Activated CD4-positive, alpha-beta T cell treated with anti-CD3 and anti-CD28 coated beads, Interleukin-2, amount 10 ng/mL, durations not matched to agents 7 days and 5 days (primary cell): ENCODE data around the gene SH3RF1. TPM values are rescaled to one million over a fixed set of nuclear protein-coding genes. Genes with fewer than 3 reads are reported as not detected.

Experiments
- CTCF ChIA-PET: fragments of 350-600 bp; sonication (Branson Sonifier 250); formaldehyde crosslinking; loops from one replicate; lab custom pipeline; 2021; ENCODE audit warnings: antibody characterized with exemption; lab: Charles Lee
- POLR2A ChIA-PET: fragments of 350-600 bp; sonication (Branson Sonifier 250); formaldehyde crosslinking; loops from one replicate; lab custom pipeline; 2021; ENCODE audit warnings: antibody characterized with exemption; lab: Charles Lee
- DNase-seq: peaks from one replicate; pipeline ENCODE4 v3.0.0-alpha.2; 2020
- H3K27ac Mint-ChIP-seq: one replicate; pipeline ENCODE4 v1.8.0; 2021; ENCODE audit warnings: mild to moderate bottlenecking, moderate library complexity, mixed read lengths
- H3K27me3 Mint-ChIP-seq: one replicate; pipeline ENCODE4 v1.8.0; 2021; ENCODE audit warnings: mixed read lengths
- H3K36me3 Mint-ChIP-seq: one replicate; pipeline ENCODE4 v1.8.0; 2021; ENCODE audit warnings: low read depth, mixed read lengths
- H3K4me1 Mint-ChIP-seq: one replicate; pipeline ENCODE4 v1.8.0; 2021; ENCODE audit warnings: mixed read lengths
- H3K4me3 Mint-ChIP-seq: one replicate; pipeline ENCODE4 v1.8.0; 2021; ENCODE audit warnings: mild to moderate bottlenecking, moderate library complexity, mixed read lengths
- H3K9me3 Mint-ChIP-seq: one replicate; pipeline ENCODE4 v1.8.0; 2021; ENCODE audit warnings: mixed read lengths
- total RNA-seq, 2 experiments: library from RNA; stranded (reverse); gene quantifications; one replicate each; pipeline ENCODE4 v1.2.3, GENCODE V29; 2021

The SH3RF1 gene
- total RNA-seq, 2 experiments from 2014 or later = 0.17 TPM

GRCh38 chr4:169225812-169226211 lies 44.9 kb downstream of the SH3RF1 start:
- no peak for DNase-seq
- no peaks in the 10 kb centered on the region for H3K9me3 Mint-ChIP-seq
- H3K4me1 Mint-ChIP-seq = no peaks in the 10 kb centered on the region
- no peaks in the 10 kb centered on the region for H3K27me3 Mint-ChIP-seq
- POLR2A ChIA-PET = no interaction called here
- no peaks in the 10 kb centered on the region for H3K36me3 Mint-ChIP-seq
- CTCF ChIA-PET = no interaction called here
- H3K4me3 Mint-ChIP-seq = no peak overlapping the region
- H3K27ac Mint-ChIP-seq = no peak overlapping the region

- Mint-ChIP-seq H3K9me3 (no peaks in the 10 kb centered on the region), H3K27ac (no peak overlapping the region), H3K4me1 (no peaks in the 10 kb centered on the region), H3K27me3 (no peaks in the 10 kb centered on the region), H3K36me3 (no peaks in the 10 kb centered on the region), H3K4me3 (no peak overlapping the region)
- POLR2A ChIA-PET = no interaction called here
- CTCF ChIA-PET = no interaction called here
- no peak for DNase-seq
These were observed 45.6 kb downstream of the SH3RF1 start for GRCh38 chr4:169225058-169225751.

GRCh38 chr4:169222761-169223160 lies 48.0 kb downstream of the SH3RF1 start:
- H3K27me3 Mint-ChIP-seq = no peaks in the 10 kb centered on the region
- no peak for DNase-seq
- H3K4me3 Mint-ChIP-seq = no peak overlapping the region
- ChIA-PET POLR2A (no interaction called here), CTCF (no interaction called here)
- H3K9me3 Mint-ChIP-seq = no peaks in the 10 kb centered on the region
- no peaks in the 10 kb centered on the region for H3K4me1 Mint-ChIP-seq
- no peak overlapping the region for H3K27ac Mint-ChIP-seq
- H3K36me3 Mint-ChIP-seq = no peaks in the 10 kb centered on the region

GRCh38 chr4:169221662-169222061 lies 49.1 kb downstream of the SH3RF1 start:
- DNase-seq = no peak
- ChIA-PET POLR2A (no interaction called here), CTCF (no interaction called here)
- Mint-ChIP-seq H3K36me3 (no peaks in the 10 kb centered on the region), H3K27ac (no peak overlapping the region), H3K4me1 (no peaks in the 10 kb centered on the region), H3K9me3 (no peaks in the 10 kb centered on the region), H3K27me3 (no peaks in the 10 kb centered on the region), H3K4me3 (no peak overlapping the region)

- Mint-ChIP-seq H3K27me3 (no peaks in the 10 kb centered on the region), H3K9me3 (no peaks in the 10 kb centered on the region), H3K36me3 (no peaks in the 10 kb centered on the region), H3K27ac (no peak overlapping the region), H3K4me1 (no peaks in the 10 kb centered on the region), H3K4me3 (no peak overlapping the region)
- ChIA-PET POLR2A (no interaction called here), CTCF (no interaction called here)
- DNase-seq = no peak
These were observed 49.8 kb downstream of the SH3RF1 start for GRCh38 chr4:169220854-169221411.

GRCh38 chr4:169220447-169220846 lies 50.3 kb downstream of the SH3RF1 start:
- Mint-ChIP-seq H3K36me3 (no peaks in the 10 kb centered on the region), H3K9me3 (no peaks in the 10 kb centered on the region), H3K4me1 (no peaks in the 10 kb centered on the region), H3K27me3 (no peaks in the 10 kb centered on the region), H3K27ac (no peak overlapping the region), H3K4me3 (no peak overlapping the region)
- ChIA-PET CTCF (no interaction called here), POLR2A (no interaction called here)
- no peak for DNase-seq

GRCh38 chr4:169219440-169219839 lies 51.3 kb downstream of the SH3RF1 start:
- Mint-ChIP-seq H3K4me1 (no peaks in the 10 kb centered on the region), H3K4me3 (no peak overlapping the region), H3K36me3 (no peaks in the 10 kb centered on the region), H3K9me3 (no peaks in the 10 kb centered on the region), H3K27me3 (peaks cover under 1% of the 10 kb centered on the region), H3K27ac (no peak overlapping the region)
- POLR2A ChIA-PET = no interaction called here
- CTCF ChIA-PET = no interaction called here
- no peak for DNase-seq

- no peak for DNase-seq
- Mint-ChIP-seq H3K36me3 (no peaks in the 10 kb centered on the region), H3K9me3 (no peaks in the 10 kb centered on the region), H3K27ac (no peak overlapping the region), H3K27me3 (peaks cover 6% of the 10 kb centered on the region), H3K4me3 (no peak overlapping the region), H3K4me1 (no peaks in the 10 kb centered on the region)
- CTCF ChIA-PET = no interaction called here
- POLR2A ChIA-PET = no interaction called here
These were observed 55.1 kb downstream of the SH3RF1 start for GRCh38 chr4:169215656-169216055.

- ChIA-PET POLR2A (no interaction called here), CTCF (no interaction called here)
- Mint-ChIP-seq H3K36me3 (no peaks in the 10 kb centered on the region), H3K27ac (no peak overlapping the region), H3K27me3 (peaks cover 6% of the 10 kb centered on the region), H3K9me3 (no peaks in the 10 kb centered on the region), H3K4me3 (no peak overlapping the region), H3K4me1 (no peaks in the 10 kb centered on the region)
- no peak for DNase-seq
These were observed 57.8 kb downstream of the SH3RF1 start for GRCh38 chr4:169212981-169213380.

GRCh38 chr4:169210504-169211118 lies 60.1 kb downstream of the SH3RF1 start:
- Mint-ChIP-seq H3K9me3 (no peaks in the 10 kb centered on the region), H3K27me3 (peaks cover 6% of the 10 kb centered on the region), H3K4me3 (no peak overlapping the region), H3K27ac (no peak overlapping the region), H3K4me1 (no peaks in the 10 kb centered on the region), H3K36me3 (no peaks in the 10 kb centered on the region)
- no peak for DNase-seq
- ChIA-PET CTCF (no interaction called here), POLR2A (no interaction called here)

- H3K36me3 Mint-ChIP-seq = no peaks in the 10 kb centered on the region
- no peaks in the 10 kb centered on the region for H3K9me3 Mint-ChIP-seq
- H3K27ac Mint-ChIP-seq = no peak overlapping the region
- no peak overlapping the region for H3K4me3 Mint-ChIP-seq
- H3K27me3 Mint-ChIP-seq = peaks cover 6% of the 10 kb centered on the region
- POLR2A ChIA-PET = no interaction called here
- DNase-seq = no peak
- H3K4me1 Mint-ChIP-seq = no peaks in the 10 kb centered on the region
- CTCF ChIA-PET = no interaction called here
These were observed 61.3 kb downstream of the SH3RF1 start for GRCh38 chr4:169209388-169209883.

GRCh38 chr4:169208516-169208915 lies 62.2 kb downstream of the SH3RF1 start:
- ChIA-PET POLR2A (no interaction called here), CTCF (no interaction called here)
- no peak overlapping the region for H3K4me3 Mint-ChIP-seq
- DNase-seq = no peak
- peaks cover 2% of the 10 kb centered on the region for H3K27me3 Mint-ChIP-seq
- H3K9me3 Mint-ChIP-seq = no peaks in the 10 kb centered on the region
- no peaks in the 10 kb centered on the region for H3K4me1 Mint-ChIP-seq
- no peaks in the 10 kb centered on the region for H3K36me3 Mint-ChIP-seq
- H3K27ac Mint-ChIP-seq = no peak overlapping the region

GRCh38 chr4:169208090-169208455 lies 62.7 kb downstream of the SH3RF1 start:
- Mint-ChIP-seq H3K27ac (no peak overlapping the region), H3K4me3 (no peak overlapping the region), H3K36me3 (no peaks in the 10 kb centered on the region), H3K27me3 (peaks cover under 1% of the 10 kb centered on the region), H3K4me1 (no peaks in the 10 kb centered on the region), H3K9me3 (no peaks in the 10 kb centered on the region)
- ChIA-PET CTCF (interaction anchor here (1.0 kb wide), 1 partner anchor 198 kb away, joined by 4 read pairs; the partner anchor contains the start of gene CBR4), POLR2A (no interaction called here)
- no peak for DNase-seq
